GM23338 (cell line): ENCODE data around the gene KCNT1. TPM values are rescaled to one million over a fixed set of nuclear protein-coding genes. Genes with fewer than 3 reads are reported as not detected.

Experiments
- ATAC-seq: fragments of 200-7000 bp; cut with Tn5 transposase; 3 replicates; pipeline ENCODE4 v1.9.1; 2020
- DNase-seq: peaks from one replicate; pipeline ENCODE4 v3.0.0-alpha.2; 2015; ENCODE audit warnings: low spot score
- H2AFZ ChIP-seq: fragments of 200-600 bp; sonication (generic); 2 replicates; pipeline ENCODE4 v1.8.0; 2016; ENCODE audit warnings: antibody characterized with exemption, mild to moderate bottlenecking, moderate library complexity
- H3F3A ChIP-seq: fragments of 200-600 bp; sonication (generic); replicated peaks from 2 replicates; pipeline ENCODE4 v1.8.0; 2017; ENCODE audit warnings: antibody characterized with exemption, mixed run types, low read depth
- H3K27ac ChIP-seq: fragments of 200-600 bp; sonication (generic); 2 replicates; pipeline ENCODE4 v1.6.1; 2016; ENCODE audit warnings: low read depth
- H3K27me3 ChIP-seq: fragments of 200-600 bp; sonication (generic); 2 replicates; pipeline ENCODE4 v1.8.0; 2016; ENCODE audit warnings: mild to moderate bottlenecking, mixed run types, moderate library complexity; ENCODE audit not compliant: insufficient read depth
- H3K36me3 ChIP-seq: fragments of 200-600 bp; sonication (generic); 2 replicates; pipeline ENCODE4 v1.8.0; 2016; ENCODE audit warnings: mild to moderate bottlenecking; ENCODE audit not compliant: insufficient read depth
- H3K4me1 ChIP-seq: fragments of 200-600 bp; sonication (generic); 2 replicates; pipeline ENCODE4 v1.8.0; 2016; ENCODE audit warnings: mild to moderate bottlenecking, moderate library complexity; ENCODE audit not compliant: insufficient read depth
- H3K4me2 ChIP-seq: fragments of 200-600 bp; sonication (generic); 2 replicates; pipeline ENCODE4 v1.7.1; 2017; ENCODE audit warnings: mixed run types
- H3K4me3 ChIP-seq: fragments of 200-600 bp; sonication (generic); 2 replicates; pipeline ENCODE4 v1.6.1; 2016; ENCODE audit warnings: mixed run types
- H3K79me2 ChIP-seq: fragments of 200-600 bp; sonication (generic); replicated peaks from 2 replicates; pipeline ENCODE4 v1.8.0; 2017; ENCODE audit warnings: mild to moderate bottlenecking; ENCODE audit not compliant: insufficient read depth
- H3K9me2 ChIP-seq: fragments of 200-600 bp; sonication (generic); 2 replicates; pipeline ENCODE4 v1.8.0; 2017; ENCODE audit not compliant: insufficient read depth
- H4K20me1 ChIP-seq: fragments of 200-600 bp; sonication (generic); replicated peaks from 2 replicates; pipeline ENCODE4 v1.8.0; 2017; ENCODE audit warnings: mild to moderate bottlenecking; ENCODE audit not compliant: insufficient read depth
- H3K27ac Mint-ChIP-seq: 2 replicates; pipeline ENCODE4 v1.8.0; 2020; ENCODE audit warnings: inconsistent platforms, mild to moderate bottlenecking, moderate library complexity, mixed read lengths
- H3K27me3 Mint-ChIP-seq: 3 replicates; pipeline ENCODE4 v1.8.0; 2022; ENCODE audit warnings: low read depth, mild to moderate bottlenecking, moderate library complexity, mixed read lengths, inconsistent platforms; ENCODE audit not compliant: insufficient read depth, poor library complexity
- H3K36me3 Mint-ChIP-seq: 3 replicates; pipeline ENCODE4 v1.8.0; 2021; ENCODE audit warnings: low read depth, mild to moderate bottlenecking, inconsistent platforms, moderate library complexity, mixed read lengths
- H3K4me1 Mint-ChIP-seq: 3 replicates; pipeline ENCODE4 v1.8.0; 2020; ENCODE audit warnings: mild to moderate bottlenecking, inconsistent platforms, mixed read lengths
- H3K4me3 Mint-ChIP-seq: 3 replicates; pipeline ENCODE4 v1.8.0; 2021; ENCODE audit warnings: moderate library complexity, mild to moderate bottlenecking, inconsistent platforms, mixed read lengths
- H3K9me3 Mint-ChIP-seq: 3 replicates; pipeline ENCODE4 v1.8.0; 2020; ENCODE audit warnings: moderate library complexity, mild to moderate bottlenecking, inconsistent platforms, mixed read lengths
- ETS1 ChIP-seq: IDR thresholded peaks from 2 replicates; pipeline ENCODE4 v1.6.1; 2016; ENCODE audit warnings: antibody characterized with exemption
- EZH2 ChIP-seq: fragments of 200-600 bp; sonication (generic); IDR thresholded peaks from one replicate; pipeline ENCODE4 v1.8.0; 2017; ENCODE audit warnings: antibody characterized with exemption, mild to moderate bottlenecking, low read depth; ENCODE audit not compliant: unreplicated experiment
- JUNB ChIP-seq: IDR thresholded peaks from one replicate; pipeline ENCODE4 v1.6.1; 2016; ENCODE audit warnings: antibody characterized with exemption; ENCODE audit not compliant: unreplicated experiment
- NANOG ChIP-seq: IDR thresholded peaks from 2 replicates; pipeline ENCODE4 v1.6.1; 2016; ENCODE audit warnings: antibody characterized with exemption, borderline replicate concordance
- POLR2AphosphoS5 ChIP-seq: IDR thresholded peaks from 2 replicates; pipeline ENCODE4 v1.6.1; 2016; ENCODE audit warnings: antibody characterized with exemption, low read depth
- ZNF114 ChIP-seq: fragments of 250-450 bp; sonication (Bioruptor Pico); IDR thresholded peaks from 2 replicates; pipeline ENCODE4 v1.5.0; 2020; ENCODE audit warnings: mild to moderate bottlenecking, moderate library complexity
- polyA plus RNA-seq: library from polyadenylated mRNA; unstranded; fragments of >200 nt; fragmentation: Nextera tagmentation; extraction: Ambion mirVana; gene quantifications from 2 replicates; pipeline ENCODE4 v1.2.1, GENCODE V29; 2016
- total RNA-seq: library from RNA; depleted of rRNA; stranded (reverse); fragments of >200 nt; shearing (Covaris generic); gene quantifications from 2 replicates; pipeline ENCODE4 v1.2.3, GENCODE V29; 2014
- TF ChIP-seq, protein P1 (sequence below): fragments of 250-450 bp; sonication (Bioruptor Pico); IDR thresholded peaks from 2 replicates; pipeline ENCODE4 v1.5.0; 2020; ENCODE audit warnings: mild to moderate bottlenecking, moderate library complexity
- TF ChIP-seq, protein P2 (sequence below), 2 experiments: fragments of 200-600 bp in 1 of 2; sonication (generic) in 1 of 2; conservative IDR thresholded peaks; 2 replicates each; pipeline versions ENCODE4 v1.5.1 to v1.6.1; 2016 to 2017; ENCODE audit warnings: antibody characterized with exemption in 2 of 2, low read depth in 2 of 2, mild to moderate bottlenecking in 2 of 2, moderate library complexity in 1 of 2

Gene KCNT1
- total and polyA plus RNA-seq, 2 experiments from 2014 or later = 0.05 to 0.28 TPM

GRCh38 chr9:135708164-135708563 is 6.2 kb downstream of the KCNT1 start (continued):
- TF ChIP-seq, protein P1, sequence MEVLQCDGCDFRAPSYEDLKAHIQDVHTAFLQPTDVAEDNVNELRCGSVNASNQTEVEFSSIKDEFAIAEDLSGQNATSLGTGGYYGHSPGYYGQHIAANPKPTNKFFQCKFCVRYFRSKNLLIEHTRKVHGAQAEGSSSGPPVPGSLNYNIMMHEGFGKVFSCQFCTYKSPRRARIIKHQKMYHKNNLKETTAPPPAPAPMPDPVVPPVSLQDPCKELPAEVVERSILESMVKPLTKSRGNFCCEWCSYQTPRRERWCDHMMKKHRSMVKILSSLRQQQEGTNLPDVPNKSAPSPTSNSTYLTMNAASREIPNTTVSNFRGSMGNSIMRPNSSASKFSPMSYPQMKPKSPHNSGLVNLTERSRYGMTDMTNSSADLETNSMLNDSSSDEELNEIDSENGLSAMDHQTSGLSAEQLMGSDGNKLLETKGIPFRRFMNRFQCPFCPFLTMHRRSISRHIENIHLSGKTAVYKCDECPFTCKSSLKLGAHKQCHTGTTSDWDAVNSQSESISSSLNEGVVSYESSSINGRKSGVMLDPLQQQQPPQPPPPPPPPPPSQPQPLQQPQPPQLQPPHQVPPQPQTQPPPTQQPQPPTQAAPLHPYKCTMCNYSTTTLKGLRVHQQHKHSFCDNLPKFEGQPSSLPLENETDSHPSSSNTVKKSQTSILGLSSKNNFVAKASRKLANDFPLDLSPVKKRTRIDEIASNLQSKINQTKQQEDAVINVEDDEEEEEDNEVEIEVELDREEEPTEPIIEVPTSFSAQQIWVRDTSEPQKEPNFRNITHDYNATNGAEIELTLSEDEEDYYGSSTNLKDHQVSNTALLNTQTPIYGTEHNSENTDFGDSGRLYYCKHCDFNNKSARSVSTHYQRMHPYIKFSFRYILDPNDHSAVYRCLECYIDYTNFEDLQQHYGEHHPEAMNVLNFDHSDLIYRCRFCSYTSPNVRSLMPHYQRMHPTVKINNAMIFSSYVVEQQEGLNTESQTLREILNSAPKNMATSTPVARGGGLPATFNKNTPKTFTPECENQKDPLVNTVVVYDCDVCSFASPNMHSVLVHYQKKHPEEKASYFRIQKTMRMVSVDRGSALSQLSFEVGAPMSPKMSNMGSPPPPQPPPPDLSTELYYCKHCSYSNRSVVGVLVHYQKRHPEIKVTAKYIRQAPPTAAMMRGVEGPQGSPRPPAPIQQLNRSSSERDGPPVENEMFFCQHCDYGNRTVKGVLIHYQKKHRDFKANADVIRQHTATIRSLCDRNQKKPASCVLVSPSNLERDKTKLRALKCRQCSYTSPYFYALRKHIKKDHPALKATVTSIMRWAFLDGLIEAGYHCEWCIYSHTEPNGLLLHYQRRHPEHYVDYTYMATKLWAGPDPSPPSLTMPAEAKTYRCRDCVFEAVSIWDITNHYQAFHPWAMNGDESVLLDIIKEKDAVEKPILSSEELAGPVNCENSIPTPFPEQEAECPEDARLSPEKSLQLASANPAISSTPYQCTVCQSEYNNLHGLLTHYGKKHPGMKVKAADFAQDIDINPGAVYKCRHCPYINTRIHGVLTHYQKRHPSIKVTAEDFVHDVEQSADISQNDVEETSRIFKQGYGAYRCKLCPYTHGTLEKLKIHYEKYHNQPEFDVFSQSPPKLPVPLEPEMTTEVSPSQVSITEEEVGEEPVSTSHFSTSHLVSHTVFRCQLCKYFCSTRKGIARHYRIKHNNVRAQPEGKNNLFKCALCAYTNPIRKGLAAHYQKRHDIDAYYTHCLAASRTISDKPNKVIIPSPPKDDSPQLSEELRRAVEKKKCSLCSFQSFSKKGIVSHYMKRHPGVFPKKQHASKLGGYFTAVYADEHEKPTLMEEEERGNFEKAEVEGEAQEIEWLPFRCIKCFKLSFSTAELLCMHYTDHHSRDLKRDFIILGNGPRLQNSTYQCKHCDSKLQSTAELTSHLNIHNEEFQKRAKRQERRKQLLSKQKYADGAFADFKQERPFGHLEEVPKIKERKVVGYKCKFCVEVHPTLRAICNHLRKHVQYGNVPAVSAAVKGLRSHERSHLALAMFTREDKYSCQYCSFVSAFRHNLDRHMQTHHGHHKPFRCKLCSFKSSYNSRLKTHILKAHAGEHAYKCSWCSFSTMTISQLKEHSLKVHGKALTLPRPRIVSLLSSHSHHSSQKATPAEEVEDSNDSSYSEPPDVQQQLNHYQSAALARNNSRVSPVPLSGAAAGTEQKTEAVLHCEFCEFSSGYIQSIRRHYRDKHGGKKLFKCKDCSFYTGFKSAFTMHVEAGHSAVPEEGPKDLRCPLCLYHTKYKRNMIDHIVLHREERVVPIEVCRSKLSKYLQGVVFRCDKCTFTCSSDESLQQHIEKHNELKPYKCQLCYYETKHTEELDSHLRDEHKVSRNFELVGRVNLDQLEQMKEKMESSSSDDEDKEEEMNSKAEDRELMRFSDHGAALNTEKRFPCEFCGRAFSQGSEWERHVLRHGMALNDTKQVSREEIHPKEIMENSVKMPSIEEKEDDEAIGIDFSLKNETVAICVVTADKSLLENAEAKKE (CRISPR knock-in tag) = no peak
- TF ChIP-seq ZNF114 (CRISPR knock-in tag) = no peak
- TF ChIP-seq POLR2AphosphoS5 = no peak
- no peak for TF ChIP-seq EZH2

DNA sequence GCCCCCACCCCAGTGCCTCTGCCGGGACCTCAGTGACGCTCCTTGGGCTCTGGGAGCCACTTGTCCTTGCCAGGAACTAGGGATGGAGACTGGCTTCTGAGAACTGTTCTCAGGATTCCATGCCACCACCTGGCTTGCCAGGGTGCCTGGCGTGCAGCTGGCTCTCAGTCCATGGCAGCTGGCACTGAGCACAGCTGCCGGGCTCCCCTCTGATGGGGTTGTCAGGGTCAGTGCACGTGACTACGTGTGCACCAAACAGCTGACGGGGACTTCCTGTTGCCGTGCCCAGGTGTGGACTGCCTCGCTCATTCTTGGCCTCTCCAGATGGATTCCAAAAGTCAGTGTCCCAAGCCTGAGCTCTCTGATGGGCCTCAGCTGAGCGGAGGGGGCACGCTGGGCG is 9.4 kb downstream of the KCNT1 start:
- Histone ChIP-seq H3K4me1 (no peaks in the 10 kb centered on the region), H3K4me3 (no peak overlapping the region), H2AFZ (no peak overlapping the region), H3K27me3 (peaks cover 9% of the 10 kb centered on the region; the same call in 1 of the 2 replicates), H3F3A (0 out of 2 replicates have a peak, but pooled peaks cover 8% of the 10 kb centered on the region), H3K36me3 (no peaks in the 10 kb centered on the region), H3K79me2 (no peaks in the 10 kb centered on the region), H3K9me2 (no peaks in the 10 kb centered on the region), H4K20me1 (no peaks in the 10 kb centered on the region), H3K27ac (no peak overlapping the region), H3K4me2 (no peak overlapping the region)
- H3K27me3 Mint-ChIP-seq = peaks cover 24% of the 10 kb centered on the region
- ATAC-seq (no peak), DNase-seq (no peak)
- no peaks in the 10 kb centered on the region for H3K9me3 Mint-ChIP-seq
- H3K4me3 Mint-ChIP-seq = no peak overlapping the region
- no peaks in the 10 kb centered on the region for H3K36me3 Mint-ChIP-seq
- H3K27ac Mint-ChIP-seq = no peak overlapping the region
- no peaks in the 10 kb centered on the region for H3K4me1 Mint-ChIP-seq
- TF ChIP-seq JUNB = no peak
- TF ChIP-seq, protein P2, sequence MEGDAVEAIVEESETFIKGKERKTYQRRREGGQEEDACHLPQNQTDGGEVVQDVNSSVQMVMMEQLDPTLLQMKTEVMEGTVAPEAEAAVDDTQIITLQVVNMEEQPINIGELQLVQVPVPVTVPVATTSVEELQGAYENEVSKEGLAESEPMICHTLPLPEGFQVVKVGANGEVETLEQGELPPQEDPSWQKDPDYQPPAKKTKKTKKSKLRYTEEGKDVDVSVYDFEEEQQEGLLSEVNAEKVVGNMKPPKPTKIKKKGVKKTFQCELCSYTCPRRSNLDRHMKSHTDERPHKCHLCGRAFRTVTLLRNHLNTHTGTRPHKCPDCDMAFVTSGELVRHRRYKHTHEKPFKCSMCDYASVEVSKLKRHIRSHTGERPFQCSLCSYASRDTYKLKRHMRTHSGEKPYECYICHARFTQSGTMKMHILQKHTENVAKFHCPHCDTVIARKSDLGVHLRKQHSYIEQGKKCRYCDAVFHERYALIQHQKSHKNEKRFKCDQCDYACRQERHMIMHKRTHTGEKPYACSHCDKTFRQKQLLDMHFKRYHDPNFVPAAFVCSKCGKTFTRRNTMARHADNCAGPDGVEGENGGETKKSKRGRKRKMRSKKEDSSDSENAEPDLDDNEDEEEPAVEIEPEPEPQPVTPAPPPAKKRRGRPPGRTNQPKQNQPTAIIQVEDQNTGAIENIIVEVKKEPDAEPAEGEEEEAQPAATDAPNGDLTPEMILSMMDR (conservative IDR thresholded peaks at IDR 0.05; ENCODE audit: low read depth in 2 of 2) = no peak
- no peak for TF ChIP-seq ETS1
- no peak for TF ChIP-seq NANOG
